ENCODE results near the gene GABRR2. TPM values are rescaled to one million over a fixed set of nuclear protein-coding genes. Genes with fewer than 3 reads are reported as not detected.

Gene GABRR2
- total RNA-seq, 2 donors from 2014 or later = 0.48 to 0.49 TPM

GRCh38 chr6:89215391-89215790 lies 99.7 kb downstream of the GABRR2 start:
- DNase-seq = no peak
- H3K36me3 ChIP-seq = no peaks in the 10 kb centered on the region
- H3K27me3 ChIP-seq = no peaks in the 10 kb centered on the region
- H3K4me1 ChIP-seq = no peaks in the 10 kb centered on the region
- H3K4me3 ChIP-seq = no peak overlapping the region
- H3K9me3 ChIP-seq = no peaks in the 10 kb centered on the region
- H3K9ac ChIP-seq (ENCODE audit: low read depth in 2 of 2, low read length in 2 of 2) = no peak overlapping the region
- intact Hi-C loops (cut with DNase I) = no loop called here
- no peak overlapping the region for H3K27ac ChIP-seq
- TF ChIP-seq CTCF (IDR thresholded peaks at IDR 0.05) = no peak

- Histone ChIP-seq H3K27ac (no peak overlapping the region), H3K4me3 (no peak overlapping the region), H3K9me3 (no peaks in the 10 kb centered on the region), H3K9ac (ENCODE audit: low read depth in 2 of 2, low read length in 2 of 2) (no peak overlapping the region), H3K36me3 (no peaks in the 10 kb centered on the region), H3K27me3 (no peaks in the 10 kb centered on the region), H3K4me1 (no peaks in the 10 kb centered on the region)
- intact Hi-C loops (cut with DNase I) = no loop called here
- TF ChIP-seq CTCF (IDR thresholded peaks at IDR 0.05) = no peak
- no peak for DNase-seq
Observed at GRCh38 chr6:89214197-89214596, 100.9 kb downstream of the GABRR2 start.

GRCh38 chr6:89212472-89212871 lies 102.6 kb downstream of the GABRR2 start:
- intact Hi-C loops (cut with DNase I) = no loop called here
- no peaks in the 10 kb centered on the region for H3K9me3 ChIP-seq
- DNase-seq = no peak
- no peak overlapping the region for H3K27ac ChIP-seq
- H3K9ac ChIP-seq (ENCODE audit: low read depth in 2 of 2, low read length in 2 of 2) = no peak overlapping the region
- H3K4me3 ChIP-seq = no peak overlapping the region
- no peak for TF ChIP-seq CTCF (IDR thresholded peaks at IDR 0.05)
- H3K36me3 ChIP-seq = no peaks in the 10 kb centered on the region
- no peaks in the 10 kb centered on the region for H3K4me1 ChIP-seq
- no peaks in the 10 kb centered on the region for H3K27me3 ChIP-seq

- Histone ChIP-seq H3K9ac (ENCODE audit: low read depth in 2 of 2, low read length in 2 of 2) (no peak overlapping the region), H3K4me1 (no peaks in the 10 kb centered on the region), H3K27me3 (no peaks in the 10 kb centered on the region), H3K9me3 (no peaks in the 10 kb centered on the region), H3K27ac (no peak overlapping the region), H3K4me3 (no peak overlapping the region), H3K36me3 (no peaks in the 10 kb centered on the region)
- intact Hi-C loops (cut with DNase I) = no loop called here
- TF ChIP-seq CTCF (IDR thresholded peaks at IDR 0.05) = no peak
- DNase-seq = no peak
Observed at GRCh38 chr6:89209457-89209856, 105.6 kb downstream of the GABRR2 start.

- intact Hi-C loops (cut with DNase I) = no loop called here
- no peak overlapping the region for H3K4me3 ChIP-seq
- H3K27ac ChIP-seq = no peak overlapping the region
- no peak for DNase-seq
- no peaks in the 10 kb centered on the region for H3K27me3 ChIP-seq
- no peaks in the 10 kb centered on the region for H3K4me1 ChIP-seq
- no peaks in the 10 kb centered on the region for H3K9me3 ChIP-seq
- no peaks in the 10 kb centered on the region for H3K36me3 ChIP-seq
- TF ChIP-seq CTCF (IDR thresholded peaks at IDR 0.05) = no peak
- H3K9ac ChIP-seq (ENCODE audit: low read depth in 2 of 2, low read length in 2 of 2) = no peak overlapping the region
Observed at GRCh38 chr6:89208551-89208950, 106.5 kb downstream of the GABRR2 start.

Other genes starting within 250 kb of the GABRR2 start
- gene PNRC1, start 234.5 kb downstream of the GABRR2 start, total RNA-seq = 100 to 1,000 TPM in 1 of 2 donors, 10 to 100 TPM in 1; 47.8 to 143 TPM
- under 1 TPM in 1 of 2 donors, not detected in 1; 0.35 TPM for gene SRSF12, start 197.2 kb downstream of the GABRR2 start, total RNA-seq
- 10 to 100 TPM; 19.2 to 24.2 TPM for gene PM20D2, start 169.2 kb downstream of the GABRR2 start, total RNA-seq
- gene GABRR1, start 97.9 kb downstream of the GABRR2 start, total RNA-seq = under 1 TPM in 1 of 2 donors, not detected in 1; 0.21 TPM
- 10 to 100 TPM; 32.1 to 57.2 TPM for gene UBE2J1, start 37.4 kb upstream of the GABRR2 start, total RNA-seq
- gene RRAGD, start 97.0 kb upstream of the GABRR2 start, total RNA-seq = 1 to 10 TPM; 2.0 to 4.4 TPM
- gene ANKRD6, start 117.9 kb upstream of the GABRR2 start, total RNA-seq = 1 to 10 TPM; 1.6 to 3.1 TPM

All from colonic mucosa (tissue), 4 donors.